COLO668 (cell line): Measurements from ENCODE around the gene MAP4K3.
"Not testable (repeated sequence)": the region's sequence is repeated elsewhere in the genome, so short reads cannot be mapped to it uniquely, and the experiment has no call there.

Experiments used
- DNase-seq: peaks from one replicate; lab custom pipeline; 2025; ENCODE audit not compliant: unreplicated experiment; lab: John Stamatoyannopoulos, UW

MAP4K3 gene

GRCh38 chr2:39411181-39411944, 25.7 kb downstream of the MAP4K3 start:
- no peak for DNase-seq

DNA sequence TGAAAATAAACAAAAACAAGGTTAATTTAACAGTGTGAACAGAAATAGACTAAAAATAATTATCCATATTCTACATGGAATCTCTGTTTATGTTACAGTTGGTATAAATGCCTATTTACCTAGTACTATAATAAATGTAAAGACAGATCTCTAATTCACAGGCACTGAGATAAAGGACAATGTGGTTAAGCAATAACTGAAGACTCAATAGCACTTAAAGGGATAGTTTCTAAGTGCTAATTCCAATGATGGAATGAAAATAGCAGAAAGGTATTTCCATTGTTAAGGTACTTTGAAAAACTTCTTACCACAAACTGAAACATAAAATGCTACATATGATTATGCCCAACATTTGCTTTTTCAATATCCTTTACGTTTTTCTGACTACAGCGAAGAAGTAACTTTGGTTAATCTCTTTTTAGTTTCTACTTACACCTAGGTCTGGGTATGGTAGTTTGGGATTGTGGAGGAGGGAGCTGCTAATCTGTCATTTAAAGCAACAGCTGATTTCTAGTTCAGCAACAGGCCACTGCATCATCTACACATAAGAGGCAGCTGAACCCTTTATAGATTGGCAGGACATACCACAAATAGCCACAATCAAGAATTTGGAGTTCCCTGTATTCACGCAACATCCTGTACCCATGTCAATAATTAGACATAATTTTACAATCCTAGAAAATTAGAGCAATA, 27.2 kb downstream of the MAP4K3 start:
- no peak for DNase-seq

DNA sequence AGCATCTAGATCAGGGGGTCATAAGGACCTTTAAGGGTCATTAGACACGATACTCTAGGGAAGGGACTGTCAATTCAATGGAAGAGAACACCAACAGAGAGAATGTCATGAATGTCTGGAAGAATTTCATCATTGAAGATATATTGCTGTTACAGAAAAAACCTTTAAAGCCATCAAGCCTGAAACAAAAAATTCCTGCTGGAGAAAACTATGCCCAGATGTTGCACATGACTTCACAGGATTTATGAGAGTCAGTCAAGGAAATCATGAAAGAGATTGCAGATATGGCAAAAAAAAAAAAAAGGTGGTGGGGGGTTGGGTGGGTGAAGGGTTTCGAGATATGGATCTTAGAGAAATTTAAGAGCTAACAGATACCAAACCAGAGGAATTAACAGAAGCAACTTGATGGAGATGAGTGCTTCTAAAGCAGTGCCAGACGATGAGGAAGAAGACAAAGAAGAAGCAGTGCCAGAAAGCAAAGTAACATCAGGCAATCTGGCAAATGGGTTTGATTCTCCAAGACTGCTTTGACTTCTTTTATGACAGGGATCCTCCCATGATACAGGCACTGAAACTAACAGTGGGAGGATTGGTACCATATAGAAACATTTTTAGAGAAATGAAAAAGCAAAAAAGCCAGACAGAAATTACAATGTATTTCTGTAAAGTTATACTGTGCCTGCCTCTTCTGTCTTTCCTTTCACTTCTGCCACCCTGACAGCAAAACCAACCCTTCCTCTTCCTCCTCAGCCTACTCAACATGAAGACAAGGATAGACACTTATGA, 28.5 kb downstream of the MAP4K3 start:
- DNase-seq: no peak

DNA sequence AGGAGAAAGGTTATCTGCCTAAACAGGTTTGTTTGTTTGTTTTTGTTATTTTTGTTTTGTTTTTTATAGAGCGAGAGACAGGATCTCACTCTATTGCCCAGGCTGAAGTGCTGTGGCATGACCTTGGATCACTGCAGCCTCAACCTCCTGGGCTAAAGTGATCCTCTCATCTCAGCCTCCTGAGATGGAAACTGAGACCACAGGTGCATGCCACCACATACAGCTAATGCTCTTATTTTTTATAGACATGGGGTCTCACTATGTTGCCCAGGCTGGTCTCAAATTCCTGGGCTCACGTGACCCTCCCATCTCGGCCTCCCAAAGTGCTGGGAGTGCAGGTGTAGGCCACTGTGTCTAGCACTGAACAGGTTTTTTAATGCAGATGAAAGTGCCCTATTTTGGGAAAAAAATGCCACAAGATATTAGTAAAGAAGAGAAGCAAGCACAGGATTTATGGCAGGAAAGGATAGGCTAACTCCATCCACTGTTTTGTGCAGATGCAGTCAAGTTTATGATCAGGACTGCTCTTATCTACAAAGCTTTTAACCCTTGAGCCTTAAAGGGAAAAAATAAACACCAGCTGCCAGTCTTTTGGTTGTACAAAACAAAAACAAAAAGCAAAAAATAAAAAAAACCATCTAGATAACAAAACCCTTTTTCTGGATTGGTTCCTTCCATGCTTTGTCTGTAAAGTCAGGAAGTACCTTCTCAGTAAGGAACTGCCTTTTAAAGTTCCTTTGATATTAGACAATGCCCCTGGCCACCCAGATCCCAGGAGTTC, 29.4 kb downstream of the MAP4K3 start:
- no peak for DNase-seq

GRCh38 chr2:39405364-39405763, 31.7 kb downstream of the MAP4K3 start:
- DNase-seq: no peak

- DNase-seq: no peak
These were observed 33.8 kb downstream of the MAP4K3 start for GRCh38 chr2:39403311-39403710.

DNA sequence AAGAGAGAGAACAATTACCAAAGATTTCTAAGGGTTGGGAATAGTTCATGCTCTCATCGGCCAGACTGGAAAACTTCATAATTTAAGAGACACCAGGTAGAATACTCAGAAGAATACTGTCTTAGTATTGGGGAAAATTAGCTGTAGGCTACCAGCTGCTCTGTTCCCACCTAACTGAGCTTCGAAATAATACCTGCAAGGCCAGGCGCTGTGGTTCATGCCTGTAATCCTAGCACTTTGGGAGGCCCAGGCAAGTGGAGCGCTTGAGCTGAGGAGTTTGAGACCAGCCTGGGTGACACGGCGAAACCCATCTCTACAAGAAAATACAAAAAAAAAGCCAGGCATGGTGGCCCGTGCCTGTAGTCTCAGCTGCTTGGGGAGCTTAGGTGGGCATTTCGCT, 35.8 kb downstream of the MAP4K3 start:
- no peak for DNase-seq

- DNase-seq: no peak
These were observed 37.5 kb downstream of the MAP4K3 start for GRCh38 chr2:39399570-39399969.

GRCh38 chr2:39395313-39395712, 41.8 kb downstream of the MAP4K3 start:
- DNase-seq: no peak

DNA sequence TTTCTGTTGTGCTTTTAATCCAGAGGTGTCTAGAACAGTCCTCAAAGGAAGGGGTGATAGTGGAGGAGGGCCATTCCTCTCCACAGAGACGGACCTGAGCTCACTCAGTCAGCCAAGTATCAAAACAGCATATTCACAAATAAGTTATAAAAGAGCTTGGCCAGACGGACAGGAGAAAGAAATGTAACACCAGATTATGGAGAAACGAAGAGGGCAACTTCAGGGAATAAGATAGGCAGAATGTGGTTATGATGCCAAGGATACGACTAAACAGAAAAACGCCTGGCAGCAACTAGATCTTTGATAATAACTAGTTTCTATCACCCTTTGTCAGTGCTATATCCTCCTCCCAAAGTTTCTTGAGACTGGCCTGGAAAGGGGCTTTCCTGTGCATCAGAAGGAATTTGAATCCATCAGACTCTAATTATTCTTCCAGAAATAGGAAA, 42.5 kb downstream of the MAP4K3 start:
- no peak for DNase-seq

DNA sequence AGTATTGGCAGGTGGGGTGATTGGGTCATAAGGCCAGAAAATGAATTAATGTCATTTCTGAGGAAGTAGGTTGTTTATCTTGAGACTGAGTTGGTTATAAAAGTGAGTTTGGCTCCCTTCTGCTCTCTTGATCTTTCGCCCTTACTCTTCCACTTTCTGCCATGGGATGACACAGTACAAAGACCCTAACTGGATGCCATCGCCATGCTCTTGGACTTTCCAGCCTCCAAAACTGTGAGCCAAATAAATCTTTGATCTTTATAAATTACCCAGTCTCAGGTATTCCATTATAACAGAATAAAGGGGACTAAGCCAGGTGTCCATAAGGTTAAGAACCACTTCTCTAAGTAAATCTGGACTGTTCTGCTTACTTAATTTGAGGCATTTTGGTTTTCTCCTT, 44.4 kb downstream of the MAP4K3 start:
- DNase-seq: no peak

- no peak for DNase-seq
These were observed 46.9 kb downstream of the MAP4K3 start for GRCh38 chr2:39390216-39390615.

DNA sequence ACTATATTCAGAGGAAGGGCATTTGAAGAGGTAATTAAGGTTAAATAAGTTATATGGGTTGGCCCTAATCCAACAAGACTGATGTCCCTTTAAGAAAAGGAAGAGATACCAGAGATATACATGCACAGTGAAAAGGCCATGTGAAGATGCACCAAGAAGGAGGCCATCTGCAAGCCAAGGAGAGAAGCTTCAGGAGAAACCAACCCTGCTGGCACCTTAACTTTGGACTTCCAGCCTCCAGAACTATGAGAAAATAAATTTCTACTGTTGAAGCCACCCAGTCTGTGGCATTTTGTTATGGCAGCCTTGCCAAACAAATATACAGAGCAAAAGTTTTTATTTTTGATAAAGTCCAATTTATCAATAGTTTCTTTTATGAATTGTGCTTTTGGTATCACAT, 51.0 kb downstream of the MAP4K3 start:
- no peak for DNase-seq

GRCh38 chr2:39385172-39385571, 51.9 kb downstream of the MAP4K3 start:
- no peak for DNase-seq

DNA sequence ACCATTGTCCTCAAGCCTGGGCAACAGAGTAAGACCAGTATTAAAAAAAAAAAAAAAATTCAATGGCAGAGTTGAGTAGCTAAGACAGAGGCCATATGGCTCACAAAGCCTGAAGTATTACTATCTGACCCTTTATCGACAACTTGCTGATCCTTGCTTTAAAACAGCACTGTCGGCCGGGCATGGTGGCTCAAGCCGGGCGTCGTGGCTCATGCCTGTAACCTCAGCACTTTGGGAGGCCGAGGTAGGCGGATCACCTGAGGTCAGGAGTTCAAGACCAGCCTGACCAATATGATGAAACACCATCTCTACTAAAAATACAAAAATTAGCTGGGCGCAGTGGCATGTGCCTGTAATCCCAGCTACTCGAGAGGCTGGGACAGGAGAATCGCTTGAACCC, 53.0 kb downstream of the MAP4K3 start:
- not testable (repeated sequence) for DNase-seq

GRCh38 chr2:39383146-39383545, 53.9 kb downstream of the MAP4K3 start:
- no peak for DNase-seq

DNA sequence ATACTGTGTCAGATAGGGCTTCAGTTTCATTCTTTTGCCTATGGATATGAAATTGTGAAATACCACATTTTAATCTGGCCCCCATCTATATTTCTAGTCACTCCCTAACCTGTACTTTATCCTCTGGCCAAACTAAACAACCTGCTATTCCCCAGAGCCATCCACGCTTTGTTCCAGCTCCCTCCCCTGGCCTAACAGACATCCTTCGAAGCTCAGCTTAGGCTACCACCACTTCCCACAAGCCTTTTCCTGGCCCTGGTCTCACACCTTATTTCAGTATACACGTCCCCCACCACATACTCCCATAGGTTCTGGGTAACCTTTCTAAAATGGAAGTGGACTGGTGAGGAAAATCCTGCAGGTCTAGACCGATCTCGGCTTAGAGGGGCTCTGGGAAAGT, 55.4 kb downstream of the MAP4K3 start:
- no peak for DNase-seq

GRCh38 chr2:39380525-39381150, 56.4 kb downstream of the MAP4K3 start:
- no peak for DNase-seq

DNA sequence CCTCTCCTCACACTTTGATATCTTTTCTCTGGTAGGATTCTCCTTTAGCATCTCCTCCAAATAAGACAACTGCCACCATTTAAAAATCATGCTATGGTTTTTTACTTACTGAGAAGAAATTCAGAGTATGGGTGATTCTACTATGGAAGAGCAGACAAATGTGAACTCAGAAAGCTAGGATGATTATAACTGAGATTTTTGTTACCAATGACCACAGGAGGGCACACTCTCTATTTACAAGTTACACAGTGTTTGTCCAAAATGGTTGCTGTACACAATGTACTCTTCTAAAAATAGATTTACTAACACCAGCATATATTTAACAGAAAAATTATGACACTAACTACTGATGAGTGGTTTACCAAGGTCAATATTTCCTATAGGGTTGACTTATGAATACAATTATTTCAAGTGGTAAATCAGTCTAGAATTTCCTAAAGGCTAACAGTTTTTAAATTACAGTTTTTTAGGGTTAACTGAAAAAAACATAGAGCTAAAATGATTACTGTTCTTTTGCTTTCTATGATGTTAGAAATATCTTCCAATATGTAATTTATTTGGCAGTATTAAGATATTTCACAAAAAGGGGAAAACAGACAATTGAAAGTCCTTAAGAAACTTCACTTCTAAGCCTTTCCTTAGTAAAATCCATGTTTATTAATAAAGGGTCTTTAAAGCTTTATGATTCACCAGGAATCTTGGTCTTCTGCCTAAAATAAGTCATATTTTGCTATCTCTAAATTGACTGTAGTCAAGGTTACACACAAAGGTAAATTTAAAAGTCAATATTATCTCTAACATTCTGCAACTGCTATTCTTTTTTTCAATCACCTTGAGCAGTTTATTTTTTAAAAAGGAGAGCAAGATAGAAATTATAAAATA, 57.2 kb downstream of the MAP4K3 start:
- DNase-seq: no peak

- DNase-seq: no peak
These were observed 58.1 kb downstream of the MAP4K3 start for GRCh38 chr2:39378968-39379367.
